Stimulated activated effector memory CD8-positive, alpha-beta T cell treated with anti-CD3 and anti-CD28 coated beads, Interleukin-12 subunit alpha, Interleukin-12 subunit beta, amount 100 ng/mL, for 72 hours (primary cell): ENCODE measurements around the gene NHS.
"Not testable (repeated sequence)": the region's sequence is repeated elsewhere in the genome, so short reads cannot be mapped to it uniquely, and the experiment has no call there.

Experiments used
- ATAC-seq: fragments of 150-1000 bp; cut with Tn5 transposase; 2 replicates; pipeline ENCODE4 v1.10.0; 2021
- DNase-seq, 2 donors: peaks; one replicate each; pipeline ENCODE4 v3.0.0; 2021 to 2022; ENCODE audit warnings: low spot score in 2 of 2
- H3K27ac Mint-ChIP-seq: one replicate; pipeline ENCODE4 v1.8.0; 2022; ENCODE audit warnings: mild to moderate bottlenecking, mixed read lengths
- H3K36me3 Mint-ChIP-seq: one replicate; pipeline ENCODE4 v1.8.0; 2022; ENCODE audit warnings: mild to moderate bottlenecking, mixed read lengths
- H3K4me1 Mint-ChIP-seq: one replicate; pipeline ENCODE4 v1.8.0; 2022; ENCODE audit warnings: mixed read lengths
- H3K4me3 Mint-ChIP-seq: one replicate; pipeline ENCODE4 v1.8.0; 2022; ENCODE audit warnings: mild to moderate bottlenecking, mixed read lengths
- H3K9me3 Mint-ChIP-seq: one replicate; pipeline ENCODE4 v1.8.0; 2022; ENCODE audit warnings: mixed read lengths

Gene NHS

DNA sequence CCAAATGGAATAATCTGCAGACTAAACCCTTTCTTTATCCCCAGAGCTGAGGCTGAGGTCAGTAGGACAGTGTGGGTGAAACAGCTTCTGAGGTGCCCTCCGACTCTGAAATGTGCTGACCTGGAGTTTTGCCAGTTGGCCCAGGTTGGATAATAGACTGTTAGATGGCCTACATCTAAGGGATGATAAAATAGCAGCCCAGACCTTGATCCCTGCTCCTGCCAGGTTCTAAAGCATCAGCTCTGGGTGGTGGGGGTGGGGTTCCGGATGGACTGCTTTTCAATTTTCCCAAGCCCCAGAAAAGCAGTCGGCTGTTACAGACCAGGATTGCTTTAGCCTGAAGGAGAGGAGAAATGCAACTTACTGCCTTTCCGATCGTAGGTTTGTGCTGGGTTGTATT is 110.4 kb downstream of the NHS start:
- DNase-seq (no peak), ATAC-seq (no peak)
- no peak overlapping the region for H3K27ac Mint-ChIP-seq
- H3K4me1 Mint-ChIP-seq: no peaks in the 10 kb centered on the region
- H3K36me3 Mint-ChIP-seq: no peaks in the 10 kb centered on the region
- no peaks in the 10 kb centered on the region for H3K9me3 Mint-ChIP-seq
- H3K4me3 Mint-ChIP-seq: no peak overlapping the region

DNA sequence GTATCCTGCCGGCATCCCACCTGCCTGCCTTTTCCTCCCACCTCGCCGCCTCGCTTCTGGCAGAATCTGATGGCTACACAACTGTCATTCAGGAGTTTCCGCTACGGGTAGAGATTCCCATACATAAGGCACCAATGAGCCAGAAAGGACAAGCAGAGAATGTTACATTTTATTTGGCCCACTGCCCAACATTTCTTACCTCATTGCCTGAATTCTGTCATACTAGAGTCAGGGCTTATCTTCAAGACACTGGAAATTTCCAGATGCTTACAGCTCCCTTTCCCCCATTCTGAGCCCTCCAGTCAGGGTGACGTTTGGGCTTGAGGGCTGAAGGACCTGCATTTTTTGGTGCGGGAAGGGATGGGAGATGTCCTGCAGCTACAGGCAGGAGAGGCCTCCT is 113.0 kb downstream of the NHS start:
- DNase-seq (no peak), ATAC-seq (no peak)
- no peaks in the 10 kb centered on the region for H3K4me1 Mint-ChIP-seq
- H3K9me3 Mint-ChIP-seq: peaks cover 4% of the 10 kb centered on the region
- no peak overlapping the region for H3K4me3 Mint-ChIP-seq
- H3K27ac Mint-ChIP-seq: no peak overlapping the region
- no peaks in the 10 kb centered on the region for H3K36me3 Mint-ChIP-seq

DNA sequence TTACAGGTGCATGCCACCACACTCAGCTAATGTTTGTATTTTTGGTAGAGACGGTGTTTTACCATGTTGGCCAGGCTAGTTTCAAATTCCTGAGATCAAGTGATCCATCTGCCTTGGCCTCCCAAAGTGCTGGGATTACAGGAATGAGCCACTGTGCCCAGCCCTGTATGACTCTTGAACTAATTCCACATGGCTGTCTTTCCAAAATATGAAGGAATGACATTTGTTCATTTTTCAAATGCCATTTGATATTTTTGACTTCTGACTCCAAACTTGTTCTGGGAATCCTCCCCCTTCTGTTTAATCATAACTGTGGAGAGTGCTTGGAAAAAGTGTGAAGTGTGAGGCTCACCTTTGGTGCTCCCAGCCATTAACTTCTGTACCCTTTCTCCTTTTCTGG is 119.2 kb downstream of the NHS start:
- Mint-ChIP-seq H3K27ac (no peak overlapping the region), H3K4me3 (no peak overlapping the region), H3K36me3 (no peaks in the 10 kb centered on the region), H3K9me3 (peaks cover 4% of the 10 kb centered on the region), H3K4me1 (no peaks in the 10 kb centered on the region)
- ATAC-seq (no peak), DNase-seq (no peak)

DNA sequence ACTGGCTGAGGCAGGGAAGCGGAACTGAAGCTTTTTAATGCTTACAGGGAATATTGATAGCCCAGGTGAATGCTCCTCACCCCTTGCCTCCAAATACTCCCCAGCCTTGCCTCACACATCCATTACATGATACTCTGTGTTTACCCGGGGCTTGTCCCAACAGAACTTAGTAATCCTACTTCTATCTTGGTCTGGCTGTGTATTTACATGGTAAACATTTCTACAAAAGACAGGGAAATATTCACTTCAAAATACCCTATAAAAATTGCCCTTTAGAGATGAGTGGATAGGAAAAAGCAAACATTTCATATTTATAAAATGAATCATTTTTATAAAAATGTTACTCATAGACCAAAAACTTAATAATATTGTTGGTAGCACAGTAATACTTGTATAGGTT is 120.1 kb downstream of the NHS start:
- ATAC-seq: no peak
- H3K36me3 Mint-ChIP-seq: no peaks in the 10 kb centered on the region
- H3K27ac Mint-ChIP-seq: no peak overlapping the region
- no peak overlapping the region for H3K4me3 Mint-ChIP-seq
- peaks cover 4% of the 10 kb centered on the region for H3K9me3 Mint-ChIP-seq
- H3K4me1 Mint-ChIP-seq: no peaks in the 10 kb centered on the region
- no peak for DNase-seq

DNA sequence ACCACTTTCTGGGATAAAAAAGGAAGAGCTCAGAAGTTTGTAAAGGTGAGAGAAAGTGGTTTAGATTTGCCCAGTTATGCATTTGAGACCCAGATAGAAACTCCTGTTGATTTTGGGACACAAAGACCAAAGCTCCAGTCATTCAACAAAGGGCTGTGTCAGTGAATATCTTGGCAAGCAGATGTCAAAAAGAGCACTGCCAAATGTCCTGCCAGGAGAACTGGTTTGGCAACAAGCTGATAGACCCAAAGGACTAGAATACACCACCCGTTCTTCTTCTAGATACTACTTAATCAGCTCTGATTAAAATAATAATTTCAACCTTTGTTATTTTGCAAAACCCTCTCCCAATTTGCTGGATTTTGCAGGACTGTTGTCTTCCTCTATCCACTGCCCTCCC is 121.4 kb downstream of the NHS start:
- ATAC-seq: no peak
- Mint-ChIP-seq H3K4me1 (no peaks in the 10 kb centered on the region), H3K4me3 (no peak overlapping the region), H3K27ac (no peak overlapping the region), H3K36me3 (no peaks in the 10 kb centered on the region), H3K9me3 (peaks cover 4% of the 10 kb centered on the region)
- DNase-seq: no peak

DNA sequence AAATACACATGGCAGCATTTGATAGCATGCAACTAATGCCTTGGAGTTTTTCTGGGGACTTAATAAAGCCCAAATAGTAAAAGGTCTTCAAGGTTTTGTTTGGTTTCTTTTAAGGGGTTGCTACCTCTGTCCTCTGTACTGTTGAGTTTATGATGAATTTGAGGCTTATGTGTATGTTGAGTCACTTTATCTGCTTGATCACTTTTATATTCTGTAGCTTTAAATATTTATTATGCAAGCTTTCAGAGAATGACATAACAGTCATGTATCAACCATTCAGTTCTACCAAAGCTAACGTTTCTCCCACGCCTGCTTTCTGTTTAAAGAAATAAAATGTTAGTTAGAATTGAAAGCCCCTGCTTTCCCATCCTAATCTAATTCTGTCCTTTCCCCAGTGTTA is 122.2 kb downstream of the NHS start:
- Mint-ChIP-seq H3K27ac (no peak overlapping the region), H3K9me3 (peaks cover under 1% of the 10 kb centered on the region), H3K4me1 (no peaks in the 10 kb centered on the region), H3K36me3 (no peaks in the 10 kb centered on the region), H3K4me3 (no peak overlapping the region)
- DNase-seq (no peak), ATAC-seq (no peak)

DNA sequence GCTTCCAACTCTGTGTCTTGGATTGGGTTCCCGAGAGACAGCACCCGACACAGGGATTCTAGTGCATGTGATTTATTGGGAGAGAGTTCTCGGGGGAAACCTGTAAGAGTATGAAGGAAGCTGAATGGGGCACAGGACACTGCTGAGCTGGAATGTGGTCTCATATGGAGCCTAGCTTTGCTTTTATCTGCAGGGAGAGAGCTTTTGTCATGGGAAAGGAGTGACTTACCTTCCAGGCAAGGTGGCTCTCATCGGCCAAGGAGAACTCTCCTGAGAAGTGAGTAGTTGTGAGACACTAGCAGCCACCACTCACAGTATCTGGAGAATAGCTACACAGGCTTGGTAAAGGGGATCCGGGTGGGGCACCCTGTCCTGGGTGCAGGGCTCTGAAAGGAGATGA is 124.5 kb downstream of the NHS start:
- no peaks in the 10 kb centered on the region for H3K9me3 Mint-ChIP-seq
- no peaks in the 10 kb centered on the region for H3K36me3 Mint-ChIP-seq
- no peak overlapping the region for H3K4me3 Mint-ChIP-seq
- no peaks in the 10 kb centered on the region for H3K4me1 Mint-ChIP-seq
- ATAC-seq (no peak), DNase-seq (no peak)
- H3K27ac Mint-ChIP-seq: no peak overlapping the region

DNA sequence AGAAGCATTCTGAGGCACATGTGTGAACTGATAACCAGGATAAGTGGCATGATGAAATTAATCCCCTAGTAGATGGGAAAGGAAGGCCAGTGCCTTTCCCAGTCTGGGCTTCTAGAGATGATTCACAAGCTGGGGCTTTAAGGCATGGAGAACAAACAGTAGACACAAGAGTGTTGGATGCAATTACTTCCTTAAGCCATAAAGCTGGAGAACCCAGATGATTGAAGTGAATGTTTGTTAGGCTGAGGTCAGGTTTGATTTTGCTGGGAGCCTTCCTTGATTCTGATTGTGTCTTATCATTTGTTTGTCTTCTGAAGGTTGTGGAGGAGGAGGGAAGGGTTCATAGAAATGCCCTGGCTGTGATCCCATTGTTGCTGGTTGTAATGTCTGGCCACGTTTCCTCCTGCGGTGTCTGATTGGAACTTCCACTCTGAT is 125.2 kb downstream of the NHS start:
- H3K27ac Mint-ChIP-seq: no peak overlapping the region
- H3K9me3 Mint-ChIP-seq: no peaks in the 10 kb centered on the region
- H3K36me3 Mint-ChIP-seq: no peaks in the 10 kb centered on the region
- H3K4me3 Mint-ChIP-seq: no peak overlapping the region
- no peak for ATAC-seq
- no peak for DNase-seq
- no peaks in the 10 kb centered on the region for H3K4me1 Mint-ChIP-seq

DNA sequence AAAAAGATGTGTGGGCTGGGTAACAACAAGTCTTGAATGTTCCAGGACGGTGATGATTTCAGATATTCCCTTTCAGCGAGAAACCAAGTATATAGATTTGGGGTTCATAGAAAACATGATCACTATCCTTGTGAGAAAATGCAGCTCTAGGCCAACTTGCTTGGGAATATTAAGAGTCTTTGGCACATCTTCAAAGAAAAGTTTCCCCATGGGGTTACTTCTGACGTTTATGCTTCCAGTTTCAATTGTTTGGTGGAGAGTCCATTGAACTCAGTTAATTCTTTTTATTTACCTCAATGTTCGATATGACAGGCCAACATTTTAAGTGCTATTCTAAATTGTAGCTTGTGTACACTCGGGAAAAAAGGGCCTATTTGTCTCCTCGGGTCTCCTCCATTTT is 126.7 kb downstream of the NHS start:
- H3K36me3 Mint-ChIP-seq: no peaks in the 10 kb centered on the region
- no peak for ATAC-seq
- H3K4me1 Mint-ChIP-seq: no peaks in the 10 kb centered on the region
- no peak overlapping the region for H3K27ac Mint-ChIP-seq
- H3K9me3 Mint-ChIP-seq: no peaks in the 10 kb centered on the region
- no peak overlapping the region for H3K4me3 Mint-ChIP-seq
- no peak for DNase-seq

DNA sequence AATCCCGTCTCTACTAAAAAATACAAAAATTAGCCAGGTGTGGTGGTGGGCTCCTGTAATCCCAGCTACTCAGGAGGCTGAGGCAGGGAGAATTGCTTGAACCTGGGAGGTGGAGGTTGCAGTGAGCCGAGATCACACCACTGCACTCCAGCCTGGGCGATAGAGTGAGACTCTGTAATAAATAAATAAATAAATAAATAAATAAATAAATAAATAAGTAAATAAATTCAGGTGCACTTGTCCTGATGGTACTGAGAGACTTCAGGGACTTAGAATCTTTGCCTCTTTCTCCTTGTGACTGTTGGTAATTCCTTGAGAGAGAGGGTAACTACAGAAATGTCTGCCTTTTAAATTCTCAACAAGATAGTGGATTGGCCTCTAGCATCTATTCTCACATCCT is 131.4 kb downstream of the NHS start:
- not testable (repeated sequence) for H3K4me1 Mint-ChIP-seq, H3K9me3 Mint-ChIP-seq, H3K4me3 Mint-ChIP-seq, H3K27ac Mint-ChIP-seq, DNase-seq, H3K36me3 Mint-ChIP-seq, ATAC-seq

DNA sequence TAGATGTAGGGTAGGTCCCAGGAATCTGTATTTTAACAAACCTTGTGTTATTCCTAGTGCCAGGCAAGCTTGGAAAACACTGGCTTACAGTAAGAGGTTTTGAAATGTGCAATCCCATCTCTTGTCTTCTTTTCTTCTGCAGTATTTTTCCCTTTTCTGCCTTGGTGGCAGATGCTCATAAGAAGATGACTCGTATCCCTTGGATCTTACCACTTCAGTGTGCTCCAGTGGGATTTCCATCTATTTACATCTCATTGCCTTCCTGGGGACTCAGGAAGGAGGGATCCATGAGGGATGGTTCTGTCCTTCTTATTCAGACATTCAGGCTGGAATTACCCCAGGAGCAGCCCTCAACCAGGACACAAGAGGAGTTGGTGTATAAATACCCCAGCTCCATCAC is 136.6 kb downstream of the NHS start:
- Mint-ChIP-seq H3K9me3 (no peaks in the 10 kb centered on the region), H3K4me3 (no peak overlapping the region), H3K36me3 (no peaks in the 10 kb centered on the region), H3K4me1 (no peaks in the 10 kb centered on the region), H3K27ac (no peak overlapping the region)
- DNase-seq (no peak), ATAC-seq (no peak)

DNA sequence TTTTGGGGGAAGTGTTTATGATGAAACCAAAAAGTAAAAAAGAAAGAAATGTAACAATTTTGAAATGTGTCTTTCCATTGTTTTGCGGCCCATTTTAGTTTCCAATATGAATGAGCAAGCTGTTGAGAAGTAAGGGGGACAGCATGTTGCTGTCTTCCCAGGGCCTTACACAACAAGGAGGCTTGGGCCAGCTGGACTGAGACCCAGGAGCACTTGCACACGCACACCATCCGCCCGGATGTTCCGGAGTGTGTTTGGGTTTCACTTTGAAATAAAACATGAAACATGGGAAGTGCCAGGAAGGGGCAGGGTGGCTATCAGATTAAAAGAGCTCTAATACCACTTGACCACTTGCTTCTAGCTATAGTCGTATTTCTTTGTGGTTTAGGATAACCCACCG is 144.4 kb downstream of the NHS start:
- Mint-ChIP-seq H3K4me3 (no peak overlapping the region), H3K27ac (no peak overlapping the region), H3K9me3 (no peaks in the 10 kb centered on the region), H3K36me3 (no peaks in the 10 kb centered on the region), H3K4me1 (no peaks in the 10 kb centered on the region)
- ATAC-seq (no peak), DNase-seq (no peak)

DNA sequence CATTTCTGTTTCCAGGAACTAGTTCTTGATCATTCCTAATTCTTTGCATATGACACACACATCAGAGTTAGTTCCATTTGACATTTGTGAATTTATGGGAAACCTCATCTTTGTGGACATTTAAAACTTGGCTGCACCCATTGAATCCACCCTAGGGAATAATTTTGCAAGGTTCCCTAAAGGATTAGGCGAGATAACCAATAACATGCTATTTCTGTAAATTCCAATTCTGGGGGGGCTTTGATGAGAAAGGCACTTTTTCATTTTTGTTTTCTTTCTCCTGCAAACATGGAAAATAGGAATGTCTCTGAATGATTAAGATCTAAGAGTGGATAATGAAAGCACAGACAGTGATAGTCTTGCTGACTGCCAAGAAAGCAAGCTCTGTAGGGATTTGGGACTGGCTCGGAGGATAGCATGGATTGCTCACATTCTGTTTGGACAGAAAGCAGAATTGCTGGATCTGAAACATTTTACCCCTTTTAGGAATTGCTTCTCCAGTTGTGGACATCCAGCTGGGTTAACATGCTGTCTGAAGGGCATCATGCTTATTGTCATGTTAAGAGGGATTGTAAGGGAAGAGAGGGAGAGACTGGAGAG is 145.1 kb downstream of the NHS start:
- Mint-ChIP-seq H3K36me3 (no peaks in the 10 kb centered on the region), H3K27ac (no peak overlapping the region), H3K4me3 (no peak overlapping the region), H3K4me1 (no peaks in the 10 kb centered on the region), H3K9me3 (no peaks in the 10 kb centered on the region)
- ATAC-seq: no peak
- DNase-seq: no peak

DNA sequence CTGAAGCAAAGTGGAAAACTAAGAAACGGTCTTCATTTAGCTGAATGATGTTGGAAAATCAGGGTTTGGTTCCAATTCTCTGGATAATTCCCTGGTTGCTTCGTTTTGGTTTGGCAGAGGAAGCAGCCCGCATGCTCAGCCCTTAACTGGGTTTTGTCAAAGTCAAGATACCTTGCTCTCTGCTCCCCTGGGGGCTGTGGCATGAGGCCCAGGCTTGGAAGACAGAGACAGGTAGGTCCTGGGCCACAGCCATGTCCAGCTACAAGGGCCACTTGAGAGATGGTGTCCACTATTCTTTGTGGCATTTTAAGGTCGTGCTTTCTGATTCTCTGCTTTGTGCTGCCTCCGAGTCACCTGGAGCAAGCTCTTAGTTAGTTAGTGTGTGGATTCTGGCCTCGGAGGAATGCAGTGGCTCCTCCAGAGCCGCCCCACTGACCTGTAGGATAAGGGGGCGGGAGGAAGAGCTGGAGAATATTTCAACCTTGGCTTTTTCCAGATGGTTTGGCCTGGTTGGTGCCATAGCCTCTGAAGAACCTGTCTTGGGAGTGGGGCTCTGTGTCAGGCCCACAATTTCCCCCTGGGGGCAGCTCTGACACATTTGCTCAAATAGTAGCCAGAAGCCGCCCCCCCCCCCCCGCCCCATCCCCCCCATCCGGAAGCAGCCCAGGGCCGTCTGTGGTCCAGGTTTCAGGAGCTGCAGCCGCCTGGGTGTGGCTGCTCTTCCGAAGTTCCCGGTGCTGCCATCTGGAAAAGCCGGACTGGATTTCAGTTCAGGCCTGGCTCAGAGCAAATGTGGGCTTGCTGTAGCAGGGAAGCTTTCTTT is 147.1 kb downstream of the NHS start:
- Mint-ChIP-seq H3K36me3 (no peaks in the 10 kb centered on the region), H3K9me3 (no peaks in the 10 kb centered on the region), H3K4me3 (no peak overlapping the region), H3K4me1 (no peaks in the 10 kb centered on the region), H3K27ac (no peak overlapping the region)
- ATAC-seq (no peak), DNase-seq (no peak)

DNA sequence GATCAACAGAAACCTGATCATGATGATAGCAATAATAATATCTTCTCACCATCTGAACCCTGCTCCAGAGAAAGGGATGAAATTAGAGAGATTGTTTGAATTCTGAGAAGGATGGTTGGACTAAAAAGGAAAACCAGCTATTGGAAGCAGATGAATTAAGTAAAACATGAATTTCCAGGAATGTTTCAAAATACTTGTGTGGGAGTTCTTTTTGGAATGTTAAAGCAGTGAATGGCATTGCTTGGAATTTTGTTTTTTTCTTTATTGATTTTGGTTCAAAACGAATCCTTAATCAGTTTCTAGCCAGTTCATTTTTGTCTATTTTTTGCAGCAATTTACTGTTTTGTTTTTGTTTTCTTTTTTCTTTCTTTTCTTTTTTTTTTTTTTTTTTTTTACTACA is 150.3 kb downstream of the NHS start:
- no peak for DNase-seq
- Mint-ChIP-seq H3K27ac (no peak overlapping the region), H3K36me3 (no peaks in the 10 kb centered on the region), H3K9me3 (no peaks in the 10 kb centered on the region), H3K4me1 (no peaks in the 10 kb centered on the region), H3K4me3 (no peak overlapping the region)
- no peak for ATAC-seq

DNA sequence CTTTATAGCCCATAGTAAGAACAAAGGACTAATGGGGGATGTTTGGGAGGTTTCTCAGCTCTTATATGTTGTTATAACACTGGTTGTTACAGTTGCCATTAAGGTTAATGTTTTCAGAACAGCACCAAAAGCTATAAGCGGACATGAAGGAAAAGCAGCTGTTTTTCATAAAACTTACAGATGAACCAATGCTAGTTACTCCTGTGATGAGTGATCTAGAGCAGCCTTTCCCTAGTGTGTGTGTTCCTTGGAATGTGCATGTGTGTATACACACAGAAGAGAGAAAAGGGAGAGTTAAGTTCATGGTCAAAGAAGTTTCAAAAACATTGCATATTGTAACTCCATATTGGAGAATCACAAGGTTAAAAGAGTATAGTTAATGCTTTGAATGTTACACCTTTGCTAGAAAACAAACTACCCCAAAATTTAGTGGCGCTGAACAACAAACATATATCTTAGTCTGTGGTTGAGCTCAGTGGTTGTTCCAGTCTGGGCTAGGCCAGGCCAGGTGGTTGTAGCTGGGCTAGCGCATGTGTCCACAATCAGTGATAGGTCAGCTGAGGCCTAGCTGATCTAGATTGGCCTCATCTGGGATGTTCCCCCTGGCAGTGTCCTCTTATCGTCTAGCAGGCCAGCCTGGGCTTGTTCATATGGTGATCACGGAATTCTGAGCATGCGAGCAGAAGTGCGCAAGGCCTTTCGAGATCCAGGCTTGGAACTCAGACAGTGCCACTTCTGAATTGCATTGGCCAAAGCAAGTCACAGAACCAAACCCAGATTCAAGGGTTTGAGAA is 151.0 kb downstream of the NHS start:
- ATAC-seq: no peak
- no peak overlapping the region for H3K27ac Mint-ChIP-seq
- no peaks in the 10 kb centered on the region for H3K4me1 Mint-ChIP-seq
- no peaks in the 10 kb centered on the region for H3K36me3 Mint-ChIP-seq
- H3K9me3 Mint-ChIP-seq: no peaks in the 10 kb centered on the region
- no peak for DNase-seq
- no peak overlapping the region for H3K4me3 Mint-ChIP-seq
